GM23248 (cell line): ENCODE data around the gene ITGAV. TPM values are rescaled to one million over a fixed set of nuclear protein-coding genes. Genes with fewer than 3 reads are reported as not detected.

Source experiments
- DNase-seq: peaks from one replicate; pipeline ENCODE4 v3.0.0-alpha.2; 2015
- H2AFZ ChIP-seq: fragments of 200-600 bp; sonication (generic); 2 replicates; pipeline ENCODE4 v1.6.1; 2016; ENCODE audit warnings: antibody characterized with exemption
- H3F3A ChIP-seq: fragments of 200-600 bp; sonication (generic); 2 replicates; pipeline ENCODE4 v1.6.1; 2016; ENCODE audit warnings: mild to moderate bottlenecking, antibody characterized with exemption, mixed run types; ENCODE audit not compliant: insufficient read depth
- H3K27ac ChIP-seq: fragments of 200-600 bp; sonication (generic); 2 replicates; pipeline ENCODE4 v1.5.1; 2016; ENCODE audit warnings: mild to moderate bottlenecking
- H3K27me3 ChIP-seq: fragments of 200-600 bp; sonication (generic); replicated peaks from 2 replicates; pipeline ENCODE4 v1.6.1; 2016; ENCODE audit warnings: mild to moderate bottlenecking; ENCODE audit not compliant: insufficient read depth
- H3K36me3 ChIP-seq: fragments of 200-600 bp; sonication (generic); 2 replicates; pipeline ENCODE4 v1.6.1; 2016; ENCODE audit warnings: low read depth, mild to moderate bottlenecking
- H3K4me1 ChIP-seq: fragments of 200-600 bp; sonication (generic); 2 replicates; pipeline ENCODE4 v1.6.1; 2016; ENCODE audit warnings: mild to moderate bottlenecking; ENCODE audit not compliant: insufficient read depth
- H3K4me2 ChIP-seq: fragments of 200-600 bp; sonication (generic); one replicate; pipeline ENCODE4 v1.6.1; 2016; ENCODE audit warnings: mild to moderate bottlenecking; ENCODE audit not compliant: unreplicated experiment
- H3K4me3 ChIP-seq: fragments of 200-600 bp; sonication (generic); 2 replicates; pipeline ENCODE4 v1.5.1; 2016; ENCODE audit warnings: mild to moderate bottlenecking
- H3K79me2 ChIP-seq: fragments of 200-600 bp; sonication (generic); 2 replicates; pipeline ENCODE4 v1.6.1; 2016; ENCODE audit warnings: mild to moderate bottlenecking; ENCODE audit not compliant: insufficient read depth
- H3K9ac ChIP-seq: fragments of 200-600 bp; sonication (generic); 2 replicates; pipeline ENCODE4 v1.6.1; 2016; ENCODE audit warnings: mild to moderate bottlenecking
- H3K9me2 ChIP-seq: fragments of 200-600 bp; sonication (generic); 2 replicates; pipeline ENCODE4 v1.6.1; 2016; ENCODE audit warnings: mixed run types, mild to moderate bottlenecking, moderate library complexity; ENCODE audit not compliant: insufficient read depth
- H3K9me3 ChIP-seq: fragments of 200-600 bp; sonication (generic); one replicate; pipeline ENCODE4 v1.6.1; 2017; ENCODE audit warnings: low read depth
- H4K20me1 ChIP-seq: fragments of 200-600 bp; sonication (generic); 2 replicates; pipeline ENCODE4 v1.6.0; 2016; ENCODE audit not compliant: insufficient read depth
- EZH2 ChIP-seq: fragments of 200-600 bp; sonication (generic); IDR thresholded peaks from 2 replicates; pipeline ENCODE4 v1.6.1; 2018; ENCODE audit warnings: antibody characterized with exemption, mild to moderate bottlenecking; ENCODE audit not compliant: insufficient read depth, poor library complexity, severe bottlenecking
- EZH2phosphoT487 ChIP-seq: fragments of 200-600 bp; sonication (generic); IDR thresholded peaks from 2 replicates; pipeline ENCODE4 v1.6.1; 2018; ENCODE audit warnings: antibody characterized with exemption, moderate library complexity, mild to moderate bottlenecking, low read depth; ENCODE audit not compliant: insufficient read depth
- WGBS, 2 experiments: methylation state at CpG; one replicate each; pipeline ENCODE4 v1.1.6; 2015 to 2017; ENCODE audit warnings: low lambda C conversion rate in 2 of 2, low coverage in 1 of 2; ENCODE audit errors: missing lambda C conversion rate in 2 of 2; 5-methylcytosine and 5-hydroxymethylcytosine counted together
- in situ Hi-C: fragments of 300-500 bp; cut with MboI; formaldehyde crosslinking; loops from 2 replicates; pipeline ENCODE4 v1.15.0; 2020
- polyA plus RNA-seq: library from polyadenylated mRNA; unstranded; fragments of >200 nt; fragmentation: Nextera tagmentation; extraction: Ambion mirVana; gene quantifications from 2 replicates; pipeline ENCODE4 v1.2.1, GENCODE V29; 2016
- total RNA-seq: library from RNA; depleted of rRNA; stranded (reverse); fragments of >200 nt; shearing (Covaris generic); gene quantifications from 2 replicates; pipeline ENCODE4 v1.2.3, GENCODE V29; 2014

Gene ITGAV
- total and polyA plus RNA-seq, 2 experiments from 2014 or later, result 61.9 to 250 TPM

DNA sequence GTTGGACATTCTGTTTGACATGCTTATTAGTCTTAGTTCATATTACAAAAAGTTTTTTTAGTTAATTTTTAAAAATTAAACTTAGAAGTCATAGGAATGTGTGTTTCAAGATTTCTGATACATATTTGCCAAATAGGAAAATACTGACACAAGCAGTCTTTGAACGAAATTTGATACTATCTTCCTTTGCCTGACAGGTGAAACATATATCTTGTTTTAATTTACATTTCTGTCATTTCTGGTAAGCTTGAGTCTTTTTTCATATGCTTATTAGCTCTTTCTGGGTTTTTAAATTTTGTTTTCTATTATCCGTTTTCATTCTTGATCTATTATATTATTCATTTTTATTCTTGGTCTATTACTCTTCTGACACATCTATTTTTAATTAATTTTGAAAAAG, 24.5 kb downstream of the ITGAV start:
- no peaks in the 10 kb centered on the region for H3K9me2 ChIP-seq
- no peak for DNase-seq
- H3F3A ChIP-seq, result no peaks in the 10 kb centered on the region
- TF ChIP-seq EZH2phosphoT487 (no peak), EZH2 (no peak)
- H3K4me1 ChIP-seq, result 0 out of 2 replicates have a peak, but pooled peaks cover 3% of the 10 kb centered on the region
- peaks cover 87% of the 10 kb centered on the region for H3K79me2 ChIP-seq
- WGBS, 2 experiments, result 96 to 98% methylated on average over 2 of the region's 2 CpGs
- H3K4me2 ChIP-seq, result no peak overlapping the region
- no peak overlapping the region for H3K4me3 ChIP-seq
- no peaks in the 10 kb centered on the region for H3K9me3 ChIP-seq
- no peak overlapping the region for H3K9ac ChIP-seq
- no peak overlapping the region for H2AFZ ChIP-seq
- H3K36me3 ChIP-seq, result 0 out of 2 replicates have a peak, but pooled peaks cover 3% of the 10 kb centered on the region
- H3K27me3 ChIP-seq, result no peaks in the 10 kb centered on the region
- no peak overlapping the region for H3K27ac ChIP-seq
- no peaks in the 10 kb centered on the region for H4K20me1 ChIP-seq
- in situ Hi-C loops, result no loop called here

DNA sequence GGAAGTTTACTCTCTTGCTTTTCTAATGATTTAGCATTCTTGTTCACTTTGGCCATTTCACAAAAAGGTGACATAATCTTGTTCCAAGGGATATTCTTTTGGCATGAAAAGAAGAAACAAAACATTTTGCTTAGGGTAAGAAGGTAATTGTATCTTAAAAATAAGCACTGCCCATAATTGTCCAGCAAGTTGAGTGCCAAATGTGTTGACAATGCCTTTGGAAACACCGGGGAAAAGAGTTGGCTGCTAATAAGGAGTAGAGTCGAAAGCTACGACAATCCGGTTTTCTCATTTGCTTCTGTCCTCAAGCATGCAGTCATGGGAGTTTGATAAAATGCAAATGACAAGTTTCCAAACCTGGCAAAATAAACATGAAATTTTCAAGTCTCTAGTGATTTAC, 27.3 kb downstream of the ITGAV start:
- no peaks in the 10 kb centered on the region for H4K20me1 ChIP-seq
- DNase-seq, result no peak
- no peaks in the 10 kb centered on the region for H3F3A ChIP-seq
- no peak overlapping the region for H3K4me3 ChIP-seq
- peaks cover 71% of the 10 kb centered on the region for H3K79me2 ChIP-seq
- H3K27ac ChIP-seq, result no peak overlapping the region
- H3K4me2 ChIP-seq, result no peak overlapping the region
- in situ Hi-C loops, result no loop called here
- TF ChIP-seq EZH2 (no peak), EZH2phosphoT487 (no peak)
- no peaks in the 10 kb centered on the region for H3K9me3 ChIP-seq
- no peak overlapping the region for H3K9ac ChIP-seq
- H3K9me2 ChIP-seq, result no peaks in the 10 kb centered on the region
- 46 to 47% methylated on average over 4 of the region's 4 CpGs for WGBS, 2 experiments
- H3K27me3 ChIP-seq, result no peaks in the 10 kb centered on the region
- no peak overlapping the region for H2AFZ ChIP-seq
- 0 out of 2 replicates have a peak, but pooled peaks cover 3% of the 10 kb centered on the region for H3K4me1 ChIP-seq
- 0 out of 2 replicates have a peak, but pooled peaks cover 3% of the 10 kb centered on the region for H3K36me3 ChIP-seq

DNA sequence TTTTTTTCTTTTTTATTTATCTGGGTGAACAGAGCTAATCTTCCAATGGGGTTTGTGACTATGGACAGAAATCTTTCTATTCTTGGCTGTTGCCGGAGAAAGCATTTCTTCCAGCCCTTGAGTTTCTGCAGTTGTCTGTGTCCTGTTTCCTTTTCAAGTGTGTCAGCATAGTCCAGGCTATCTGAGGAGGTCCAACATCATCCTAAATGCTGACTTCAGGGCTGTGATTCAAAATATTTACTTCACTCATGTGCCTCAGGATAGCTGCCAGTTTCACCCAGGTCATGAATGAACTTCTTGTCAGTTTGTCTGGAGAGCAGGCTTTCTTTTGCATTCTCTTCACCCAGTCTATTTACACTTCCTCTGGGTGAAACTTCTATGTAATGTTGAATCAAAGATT, 27.9 kb downstream of the ITGAV start:
- peaks cover 66% of the 10 kb centered on the region for H3K79me2 ChIP-seq
- H2AFZ ChIP-seq, result no peak overlapping the region
- no peaks in the 10 kb centered on the region for H3K27me3 ChIP-seq
- 100% methylated on average over 1 of the region's 1 CpG for WGBS, 2 experiments
- no peak overlapping the region for H3K27ac ChIP-seq
- H3K9me2 ChIP-seq, result no peaks in the 10 kb centered on the region
- H3K9ac ChIP-seq, result no peak overlapping the region
- H3K9me3 ChIP-seq, result no peaks in the 10 kb centered on the region
- H3K4me2 ChIP-seq, result no peak overlapping the region
- H4K20me1 ChIP-seq, result no peaks in the 10 kb centered on the region
- no peak for TF ChIP-seq EZH2
- no peak for TF ChIP-seq EZH2phosphoT487
- H3K36me3 ChIP-seq, result 0 out of 2 replicates have a peak, but pooled peaks cover 3% of the 10 kb centered on the region
- in situ Hi-C loops, result no loop called here
- H3F3A ChIP-seq, result no peaks in the 10 kb centered on the region
- H3K4me1 ChIP-seq, result 0 out of 2 replicates have a peak, but pooled peaks cover 3% of the 10 kb centered on the region
- H3K4me3 ChIP-seq, result no peak overlapping the region
- DNase-seq, result no peak

DNA sequence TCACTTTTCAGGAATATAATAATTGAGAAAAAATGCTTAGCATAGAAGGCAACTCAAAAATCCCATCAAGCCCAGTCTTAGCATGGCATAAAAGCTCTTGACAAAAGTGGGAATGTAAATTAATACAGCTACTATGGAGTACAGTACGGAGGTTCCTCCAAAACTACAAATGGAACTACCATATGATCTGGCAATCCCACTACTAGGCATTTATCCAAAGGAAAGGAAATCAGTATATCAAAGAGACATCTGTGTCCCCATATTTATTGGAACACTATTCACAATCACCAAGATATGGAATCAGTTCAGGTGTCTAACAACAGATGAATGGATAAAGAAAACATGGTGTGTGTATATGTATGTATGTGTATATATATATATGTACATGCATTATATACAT, 28.8 kb downstream of the ITGAV start:
- Histone ChIP-seq H3K4me1 (0 out of 2 replicates have a peak, but pooled peaks cover 3% of the 10 kb centered on the region), H3K79me2 (peaks cover 61% of the 10 kb centered on the region), H3K27me3 (no peaks in the 10 kb centered on the region), H2AFZ (no peak overlapping the region), H3F3A (no peaks in the 10 kb centered on the region), H3K9me2 (no peaks in the 10 kb centered on the region), H3K36me3 (peaks cover 10% of the 10 kb centered on the region; the same call in 1 of the 2 replicates), H3K4me3 (no peak overlapping the region), H3K4me2 (no peak overlapping the region), H4K20me1 (no peaks in the 10 kb centered on the region), H3K9ac (no peak overlapping the region), H3K27ac (no peak overlapping the region), H3K9me3 (no peaks in the 10 kb centered on the region)
- no peak for TF ChIP-seq EZH2phosphoT487
- no peak for TF ChIP-seq EZH2
- WGBS, 2 experiments, result 97 to 100% methylated on average over 1 of the region's 1 CpG
- DNase-seq, result no peak
- in situ Hi-C loops, result no loop called here
